ENCODE data around the gene KCNQ1.

- TF ChIP-seq POLR2A (IDR thresholded peaks at IDR 0.05) (no peak), CTCF (IDR thresholded peaks at IDR 0.05) (no peak)
Measured at GRCh38 chr11:2643746-2644145, 198.9 kb downstream of the KCNQ1 start.

All from adrenal gland (tissue), 5 donors.